Heart left ventricle (tissue), 13 donors: ENCODE measurements around the gene NR4A1.

ENCODE experiments used
- CTCF ChIP-seq, 12 donors: fragments of 200-600 bp; sonication (generic) in 4 of 12; IDR thresholded peaks; one replicate each; pipeline versions ENCODE4 v1.5.0 to v1.8.0; 2018 to 2022; ENCODE audit warnings: antibody characterized with exemption in 12 of 12, mild to moderate bottlenecking in 5 of 12
- POLR2A ChIP-seq, 2 donors: fragments of 450-650 bp; IDR thresholded peaks; one replicate each; pipeline ENCODE4 v1.6.1; 2017; ENCODE audit warnings: antibody characterized with exemption in 2 of 2, mild to moderate bottlenecking in 2 of 2, moderate library complexity in 2 of 2
- donor health status: ischemic (EF 13 %, LVEDD 7.1; RV severe dilation, severe dysfunction).
- donor health status: DM: no; HTN: yes; CAD: no.
- donor health status: DM: no; HTN: no; CAD: no.
- donor health status: ischemic (EF 25% LVEDD 6.9; RV normal size, moderate dysfunction).
- donor health status: ischemic (EF 25% LVEDD 5.7; RV mildly dilated, moderate dysfunction).
- donor health status: ischemic (EF 35%, LVEDD 5.7; RV mildly dilated, moderate dysfunction).
- donor health status: nonischemic (EF 11% LVEDD 7.7; RV severe dilation, severe dysfunction).
- donor health status: DM: yes; HTN: yes; CAD: no.
- donor health status: PGD.
- donor health status: ischemic (EF 29% LVEDD 5.4; RV normal size, mild dysfunction).
- donor health status: nonischemic (EF 23%, LVEDD 6.1; RV moderate dilation, normal function).

GRCh38 chr12:52067081-52067374 is 15.8 kb downstream of the NR4A1 start:
- TF ChIP-seq CTCF (IDR thresholded peaks at IDR 0.05) = no peak
- no peak for TF ChIP-seq POLR2A (IDR thresholded peaks at IDR 0.05)
